PC-3 (cell line): ENCODE measurements around the gene COL1A2.

Experiments
- CTCF ChIP-seq: fragments of 300-600 bp; sonication (generic); conservative IDR thresholded peaks from 2 replicates; pipeline ENCODE4 v1.5.1; 2017; ENCODE audit warnings: antibody characterized with exemption, low read depth, mild to moderate bottlenecking, low read length
- EZH2 ChIP-seq: fragments of 300-600 bp; sonication (generic); IDR thresholded peaks from one replicate; pipeline ENCODE4 v1.6.1; 2017; ENCODE audit warnings: antibody characterized with exemption, mild to moderate bottlenecking, low read length; ENCODE audit not compliant: unreplicated experiment

- TF ChIP-seq CTCF (no peak), EZH2 (no peak)
These were observed 23.2 kb downstream of the COL1A2 start for GRCh38 chr7:94417901-94418300.
